Stimulated activated CD4-positive, alpha-beta T cell treated with anti-CD3 and anti-CD28 coated beads, TNF-alpha, amount 100 ng/mL, for 4 hours (primary cell): ENCODE results near the gene NRIP1.

ENCODE experiments used
- DNase-seq, 3 experiments: peaks; one replicate each; pipeline ENCODE4 v3.0.0-alpha.2; 2020; ENCODE audit warnings: low read depth in 3 of 3

Gene NRIP1

DNA sequence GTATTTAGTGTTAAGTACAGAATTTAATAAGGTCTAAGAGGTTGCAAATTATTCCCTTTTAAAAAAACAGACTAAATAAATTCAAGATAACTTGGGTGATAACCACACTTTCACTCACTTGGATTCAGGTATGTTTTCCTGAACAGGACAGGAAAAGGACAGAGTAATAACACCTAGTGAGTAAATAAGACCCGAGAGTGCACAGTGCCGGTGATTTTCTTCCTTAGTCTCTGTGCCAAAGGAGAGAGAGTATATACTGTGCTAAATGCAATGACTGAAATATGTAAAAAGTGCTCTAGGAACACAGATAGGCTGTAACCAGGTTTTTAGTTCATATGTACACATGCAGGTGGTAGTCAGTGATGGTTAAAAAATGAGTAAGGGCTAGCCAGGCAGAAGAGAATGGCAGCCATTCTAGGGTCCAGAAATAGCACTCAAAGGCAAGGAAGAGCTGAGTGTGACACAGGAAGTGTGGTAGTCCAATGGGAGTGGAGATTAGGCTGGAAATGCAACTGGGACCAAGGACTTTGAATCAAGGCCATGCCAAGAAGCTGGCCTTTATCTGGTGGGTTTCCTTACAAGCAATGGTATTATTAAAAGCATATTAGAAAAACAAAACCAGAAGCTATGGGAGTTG lies 58.1 kb downstream of the NRIP1 start:
- DNase-seq, result no peak

DNA sequence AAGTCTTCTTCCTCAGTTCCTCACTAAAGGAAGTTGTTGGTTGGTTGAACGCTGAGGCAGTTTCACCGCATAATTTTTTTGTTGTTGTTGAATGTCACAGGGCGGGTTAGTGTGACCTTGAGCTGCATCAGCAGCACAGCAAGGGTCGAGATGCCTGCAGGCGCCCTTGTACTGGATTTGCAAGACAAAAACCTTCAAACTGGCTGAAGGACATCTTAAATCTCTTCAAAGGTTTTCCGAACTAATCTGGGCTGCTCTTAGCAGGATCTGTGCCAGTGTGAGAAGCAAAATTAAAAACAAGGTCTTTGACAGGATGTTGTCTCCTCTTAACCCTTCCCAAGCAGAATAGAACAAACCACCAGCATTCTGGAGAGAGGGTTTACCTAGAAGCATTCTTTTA lies 59.4 kb downstream of the NRIP1 start:
- no peak for DNase-seq

DNA sequence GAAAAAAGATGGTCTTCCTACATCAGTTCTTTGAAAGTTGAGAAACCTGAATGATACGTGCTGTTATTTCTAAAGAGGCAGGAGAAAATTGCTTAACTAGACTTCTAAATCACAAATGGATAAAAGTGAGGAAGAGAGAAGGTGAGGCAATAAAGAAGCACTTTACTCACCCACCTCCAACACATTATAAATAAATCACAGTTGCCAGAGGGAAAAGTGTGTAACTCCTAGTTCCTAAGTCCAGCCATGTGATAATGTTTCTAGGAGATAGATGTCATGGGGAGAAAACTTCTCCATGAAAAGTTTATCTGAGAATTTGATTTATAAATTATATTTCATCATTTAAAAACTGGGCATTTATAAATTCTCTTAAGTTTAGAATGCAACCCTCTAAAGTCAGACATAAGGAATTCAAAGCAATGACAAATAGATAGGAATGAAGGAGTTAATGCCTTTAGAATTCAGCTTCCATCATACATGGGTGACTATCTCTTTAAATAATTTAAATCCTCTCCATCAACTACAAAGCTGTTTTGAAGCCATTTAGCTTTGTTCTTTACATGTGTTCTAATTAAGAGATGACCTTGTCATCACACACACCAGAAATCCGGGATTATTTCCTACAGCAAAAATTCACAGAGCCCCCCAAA lies 60.0 kb downstream of the NRIP1 start:
- DNase-seq, result no peak

DNA sequence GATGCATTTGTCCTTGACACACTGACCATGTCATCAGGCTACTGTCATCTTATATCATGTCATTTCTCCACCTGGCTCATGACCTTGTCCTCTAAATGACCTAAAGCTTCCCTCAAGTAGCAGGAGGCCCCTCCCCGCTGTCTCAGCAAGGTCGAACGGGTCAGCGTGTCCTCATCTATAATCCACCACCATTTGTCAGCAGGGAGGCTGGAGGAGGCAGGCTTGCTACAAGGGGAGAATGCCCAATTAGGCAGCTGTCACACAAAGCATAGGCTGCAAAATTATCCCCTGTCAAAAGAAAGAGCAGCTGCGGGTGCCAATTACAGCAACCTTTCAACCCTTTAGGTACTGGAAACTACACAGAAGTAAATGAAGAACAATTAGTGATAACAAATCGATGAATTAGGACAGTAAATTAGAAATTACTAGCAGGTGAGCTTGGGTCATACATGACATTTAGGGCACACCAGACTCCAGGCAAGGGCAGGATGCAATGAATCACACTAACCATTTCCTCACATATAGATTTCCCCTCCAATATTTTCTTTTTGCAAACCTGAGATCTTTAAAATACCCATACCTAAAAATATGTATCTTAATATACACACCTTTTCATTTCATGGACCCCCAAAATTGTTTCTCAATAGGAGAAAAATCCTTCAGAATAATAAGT lies 61.2 kb downstream of the NRIP1 start:
- no peak for DNase-seq

DNA sequence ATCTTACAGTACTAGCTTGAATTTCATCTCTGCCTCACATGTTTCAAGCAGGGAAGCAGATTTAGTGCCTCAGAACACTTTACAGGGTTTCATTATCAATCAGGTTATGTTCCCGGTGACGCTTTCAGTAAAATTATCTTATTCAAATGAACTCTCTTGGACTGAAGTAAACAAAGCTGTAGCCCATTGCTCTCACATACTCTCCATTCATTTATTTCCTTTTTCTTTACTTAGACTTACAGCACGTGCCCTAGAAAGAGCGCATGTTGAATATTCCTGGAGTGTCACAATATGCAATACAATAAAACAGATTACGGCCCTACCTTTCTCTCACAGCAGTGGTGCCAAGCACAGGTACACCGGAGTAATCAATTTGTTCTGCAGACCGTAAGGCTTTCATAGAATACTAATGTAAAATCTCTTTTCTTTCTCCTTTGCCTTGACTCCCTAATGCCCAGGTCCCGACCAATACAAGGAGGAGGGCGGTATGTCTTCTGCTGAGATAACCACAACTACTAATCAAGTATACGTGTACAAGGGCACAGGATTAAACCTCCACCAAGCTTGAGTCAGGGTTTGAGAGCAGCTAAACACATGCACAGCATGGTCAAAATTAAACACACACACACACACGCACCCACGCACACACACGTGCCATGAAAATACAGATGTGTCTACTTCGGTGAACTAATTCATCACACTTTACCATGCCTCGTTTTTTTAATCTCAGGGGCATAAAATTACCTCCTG lies 62.8 kb downstream of the NRIP1 start:
- DNase-seq, result no peak

DNA sequence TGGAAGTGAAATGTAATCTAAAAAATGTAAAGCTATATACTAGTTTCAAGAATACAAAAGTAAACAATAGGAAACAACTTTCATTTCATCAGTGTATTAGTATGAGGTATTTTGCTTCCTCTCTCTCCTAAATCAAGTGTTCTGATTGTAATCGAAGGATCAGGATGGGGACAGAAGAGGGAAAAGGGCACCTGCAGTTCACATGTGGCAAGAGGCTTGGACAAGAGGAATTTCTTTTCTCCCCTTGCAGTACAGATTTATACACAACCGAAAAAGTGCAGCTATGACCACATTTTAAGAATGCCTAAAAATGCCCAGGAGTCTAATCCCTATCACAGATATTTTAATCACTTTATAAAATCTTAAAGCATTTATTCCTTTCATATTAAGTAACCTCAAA lies 63.7 kb downstream of the NRIP1 start:
- no peak for DNase-seq

DNA sequence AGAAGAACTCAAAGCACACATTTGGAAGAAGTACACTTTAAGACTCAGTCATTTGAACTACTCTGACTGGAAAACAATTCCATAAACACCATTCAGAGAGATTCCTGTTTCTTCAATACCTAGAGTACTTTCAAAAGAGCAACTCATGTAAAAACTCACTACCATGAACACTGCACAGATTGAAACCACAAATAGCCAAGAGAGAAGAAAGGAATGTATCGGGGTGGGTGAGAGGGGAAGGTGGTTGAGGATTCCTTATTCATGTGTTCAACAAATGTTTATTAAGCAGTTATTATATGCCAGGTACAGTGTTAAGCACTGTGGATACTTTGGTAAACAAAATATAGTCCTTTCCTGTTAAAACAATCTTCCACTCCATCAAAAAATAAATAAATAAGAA lies 64.7 kb downstream of the NRIP1 start:
- DNase-seq, result no peak

DNA sequence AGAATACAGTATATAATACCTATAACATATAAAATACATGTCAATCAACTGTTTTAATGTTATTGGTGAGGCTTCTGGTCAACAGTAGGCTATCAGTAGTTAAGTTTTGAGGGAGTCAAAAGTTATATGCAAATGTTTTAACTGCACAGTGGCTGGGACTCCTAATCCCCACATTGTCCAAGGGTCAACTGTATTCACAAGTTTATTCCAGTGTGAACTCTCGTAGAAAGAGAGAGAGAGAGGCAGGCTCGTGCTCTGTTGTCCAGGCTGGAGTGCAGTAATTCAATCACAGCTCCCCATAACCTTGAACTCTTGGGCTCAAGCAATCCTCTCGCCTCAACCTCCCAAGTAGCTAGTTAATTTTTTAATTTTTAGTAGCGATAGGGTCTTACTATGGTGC lies 66.0 kb downstream of the NRIP1 start:
- no peak for DNase-seq

DNA sequence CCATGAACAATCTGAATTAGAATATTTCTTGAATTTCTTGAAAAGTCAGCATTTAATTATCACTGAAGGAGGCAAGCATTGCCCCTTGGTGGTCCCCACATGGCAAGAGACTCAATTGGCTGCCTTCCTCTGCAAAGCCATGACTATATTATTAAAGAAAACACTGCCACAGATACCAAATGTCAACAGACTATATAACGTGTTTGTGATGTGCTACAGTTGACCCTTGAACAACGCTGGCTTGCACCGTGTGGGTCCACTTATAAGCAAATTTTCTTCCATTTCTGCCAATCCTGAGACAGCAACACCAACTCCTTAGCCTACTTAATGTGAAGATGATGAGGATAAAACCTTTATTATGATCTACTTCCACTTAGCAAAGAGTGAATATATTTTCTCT lies 66.5 kb downstream of the NRIP1 start:
- DNase-seq, result no peak

DNA sequence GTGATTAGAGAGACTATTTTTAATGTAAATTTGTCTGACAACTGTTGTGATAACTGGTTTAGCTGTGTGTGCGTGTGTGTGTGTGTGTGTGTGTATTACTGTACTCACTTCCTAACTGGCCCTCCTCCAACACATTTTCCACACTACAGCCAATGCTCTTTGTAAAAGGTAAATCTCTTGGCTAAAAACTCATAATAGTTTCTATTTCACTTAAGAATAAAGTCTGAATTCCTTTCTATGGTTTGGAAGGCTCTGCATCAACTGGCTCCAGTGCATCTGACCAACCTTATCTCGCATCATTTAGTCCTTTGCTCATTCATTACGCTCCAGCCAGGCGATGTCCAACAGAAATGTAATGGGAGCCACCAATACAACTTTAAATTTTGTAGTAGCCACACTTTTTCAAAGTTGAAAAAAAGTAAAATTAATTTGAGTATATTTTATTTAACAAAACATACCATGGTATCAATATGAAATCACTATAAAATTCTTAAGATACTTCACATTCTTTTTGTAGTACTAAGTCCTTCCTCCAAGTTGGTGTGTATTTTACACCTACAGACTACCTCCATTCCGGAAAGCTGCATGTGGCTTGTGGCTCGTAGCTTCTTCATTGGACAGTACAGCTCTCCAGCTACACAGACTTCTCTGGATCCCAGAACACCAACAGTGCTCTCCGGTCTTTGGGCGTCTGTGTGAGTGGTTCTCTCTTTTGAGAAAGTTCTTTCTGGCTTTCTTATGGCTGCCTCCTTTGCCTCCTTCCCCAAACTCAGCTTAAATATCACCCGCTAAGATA lies 68.9 kb downstream of the NRIP1 start:
- DNase-seq, result no peak

DNA sequence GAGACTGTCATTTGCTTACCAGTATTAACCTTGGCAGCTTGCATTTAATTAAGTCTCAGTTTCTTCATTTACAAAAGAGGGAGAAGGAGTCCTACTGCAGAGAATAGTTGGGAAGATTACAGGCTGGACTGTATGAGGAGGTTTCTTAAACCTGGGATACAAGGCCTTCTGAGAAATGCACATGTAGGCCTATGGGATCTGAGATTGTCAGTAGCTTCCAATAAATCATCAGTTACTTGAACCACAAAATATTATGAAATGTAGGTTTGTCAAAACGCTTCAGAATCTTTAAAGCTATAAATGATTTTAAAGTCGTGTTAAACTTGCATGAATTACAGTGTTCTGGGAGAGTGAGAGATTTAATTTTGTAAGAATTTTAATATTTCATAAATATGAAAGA lies 69.6 kb downstream of the NRIP1 start:
- no peak for DNase-seq

DNA sequence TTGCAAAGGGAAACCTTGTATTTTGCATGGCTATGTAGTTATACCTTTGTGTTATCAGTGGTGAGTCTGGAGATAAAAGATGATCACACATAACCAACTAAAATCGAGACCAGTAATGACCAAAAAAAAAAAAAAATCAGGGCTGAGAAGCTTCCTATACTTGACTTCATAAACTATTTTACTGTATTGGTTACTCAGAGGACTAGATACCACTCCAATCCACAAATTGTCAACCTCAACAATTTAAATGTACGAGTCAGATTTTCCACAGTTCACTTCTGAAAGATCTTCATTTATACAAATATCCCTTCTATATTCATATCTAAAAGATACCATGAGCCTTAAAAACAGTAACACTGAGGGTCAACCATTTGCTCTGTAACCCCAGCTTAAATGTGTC lies 71.7 kb downstream of the NRIP1 start:
- DNase-seq, result no peak

DNA sequence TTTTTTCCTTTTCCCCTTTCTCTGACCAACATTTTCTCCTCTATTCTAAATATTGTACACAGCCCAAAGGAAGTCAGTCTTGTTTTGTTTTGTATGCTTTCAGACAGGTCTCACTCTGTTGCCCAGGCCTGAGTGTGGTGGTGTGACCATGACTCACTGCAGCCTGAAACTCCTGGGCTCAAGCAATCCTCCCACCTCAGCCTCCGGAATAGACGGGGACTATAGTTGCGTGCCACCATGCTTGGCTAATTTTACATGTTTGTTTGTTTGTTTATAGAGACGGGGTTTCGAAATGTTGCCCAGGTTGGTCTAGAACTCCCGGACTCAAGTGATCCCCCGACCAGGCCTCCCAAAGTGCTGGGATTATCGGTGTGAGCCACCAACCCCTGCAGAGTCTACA lies 72.8 kb downstream of the NRIP1 start:
- no peak for DNase-seq

DNA sequence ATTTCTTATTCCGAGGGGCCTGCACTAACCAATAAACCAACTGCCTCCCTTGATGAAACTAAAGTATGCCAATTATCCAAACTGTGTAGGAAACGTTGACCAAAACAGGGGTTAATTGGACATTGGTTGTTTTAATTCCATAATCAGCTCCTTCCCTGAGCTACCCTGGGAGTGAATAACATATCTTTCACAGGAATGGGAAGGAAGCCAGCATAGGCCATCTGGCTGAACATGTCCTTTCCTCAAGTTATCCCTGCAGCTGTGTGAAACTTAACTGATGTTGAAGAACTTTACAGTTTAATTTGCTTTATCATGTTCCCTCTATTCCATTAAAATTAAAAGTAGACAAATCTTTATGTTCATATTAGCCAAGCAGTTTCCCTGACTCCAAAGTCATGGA lies 75.4 kb downstream of the NRIP1 start:
- no peak for DNase-seq

DNA sequence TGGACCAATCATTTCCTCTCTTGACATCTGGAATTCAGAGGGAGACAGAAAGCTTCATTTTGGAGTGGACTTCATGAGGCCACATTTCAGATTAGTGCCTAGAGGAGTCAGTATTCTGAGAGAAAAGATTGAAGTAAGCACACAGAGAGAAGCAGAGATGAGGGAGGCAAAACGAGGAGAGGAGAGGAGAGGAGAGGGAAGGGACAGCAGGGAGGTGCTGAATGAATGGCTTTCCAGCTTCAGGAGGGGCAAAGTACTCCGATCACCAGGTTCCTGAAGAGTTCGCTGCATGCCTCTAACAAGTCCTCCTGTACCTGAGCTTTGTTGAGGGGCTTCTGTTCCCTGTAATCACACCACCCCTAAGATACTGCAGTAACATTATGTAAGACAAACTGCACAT lies 76.0 kb downstream of the NRIP1 start:
- DNase-seq, result no peak

DNA sequence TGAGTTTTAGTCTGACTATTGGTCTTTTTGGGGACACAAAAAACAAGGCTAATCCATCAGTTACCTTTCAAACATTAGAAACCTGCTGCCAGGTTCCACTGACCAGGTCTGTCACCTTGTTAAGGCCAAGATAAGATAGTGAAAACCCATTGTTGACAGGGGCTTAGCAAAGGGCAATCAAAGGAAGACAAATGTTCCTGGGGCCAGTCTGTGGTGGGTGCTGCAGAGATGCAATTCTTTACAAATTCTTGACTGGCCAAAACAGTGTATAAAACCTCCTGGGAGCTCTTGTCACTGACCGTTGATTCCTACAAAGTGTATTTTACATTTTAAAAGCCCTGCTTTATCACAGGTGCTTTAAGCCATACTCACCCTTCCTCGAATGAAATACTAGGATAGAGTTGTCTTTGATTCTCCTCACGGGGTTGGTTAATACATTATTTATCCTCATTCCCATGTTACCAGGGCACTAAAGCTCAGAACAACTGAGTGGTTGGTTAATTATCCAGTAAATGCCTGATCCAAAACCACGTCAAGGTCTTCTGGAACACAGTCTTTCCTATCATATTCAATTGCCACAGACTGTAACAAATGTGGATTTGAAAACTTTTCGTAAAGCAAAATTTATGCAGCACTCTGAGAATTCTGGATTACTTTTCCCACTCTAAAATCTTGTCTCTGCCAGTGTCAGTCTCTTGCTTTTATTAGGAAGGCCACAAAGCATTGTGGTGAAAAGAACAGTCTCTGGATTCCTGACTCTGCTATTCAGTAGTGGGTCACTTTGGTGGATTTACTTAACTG lies 77.2 kb downstream of the NRIP1 start:
- DNase-seq, result no peak

DNA sequence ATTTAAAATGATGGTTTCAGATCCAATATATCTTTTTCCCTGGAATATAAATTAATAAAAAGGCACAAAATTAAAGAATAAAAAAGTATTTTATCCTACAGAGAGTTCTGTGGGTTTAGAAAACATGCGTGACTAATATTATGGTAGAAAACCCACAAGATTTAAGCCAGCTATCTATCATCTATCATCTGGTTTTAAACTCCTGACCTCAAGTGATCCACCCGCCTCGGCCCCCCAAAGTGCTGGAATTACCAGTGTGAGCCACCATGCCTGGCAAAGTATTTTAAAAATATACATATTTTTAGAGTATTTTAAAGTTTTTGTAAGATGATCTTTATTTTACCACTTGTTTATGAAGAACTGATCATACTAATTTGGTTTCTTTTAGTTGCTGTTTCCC lies 79.5 kb downstream of the NRIP1 start:
- DNase-seq, result no peak

DNA sequence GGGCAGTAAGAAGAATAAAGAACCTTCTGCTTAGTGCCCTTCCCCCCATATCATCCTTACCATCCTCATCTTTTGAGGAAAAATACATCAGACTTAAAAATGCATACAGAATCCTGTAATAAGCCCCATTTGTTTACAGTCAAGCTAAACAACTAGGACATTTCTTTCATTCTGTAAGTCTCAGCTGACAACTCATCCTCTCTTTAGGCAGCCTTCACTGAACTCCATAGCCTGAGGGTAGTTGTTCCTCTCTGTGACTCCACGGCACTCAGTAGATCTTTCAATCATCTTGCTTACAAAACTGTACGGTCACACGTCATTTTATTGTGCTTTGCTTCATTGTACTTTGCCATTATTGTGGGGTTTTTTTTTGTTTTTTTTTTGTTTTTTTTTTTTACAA lies 82.5 kb downstream of the NRIP1 start:
- DNase-seq, result no peak

DNA sequence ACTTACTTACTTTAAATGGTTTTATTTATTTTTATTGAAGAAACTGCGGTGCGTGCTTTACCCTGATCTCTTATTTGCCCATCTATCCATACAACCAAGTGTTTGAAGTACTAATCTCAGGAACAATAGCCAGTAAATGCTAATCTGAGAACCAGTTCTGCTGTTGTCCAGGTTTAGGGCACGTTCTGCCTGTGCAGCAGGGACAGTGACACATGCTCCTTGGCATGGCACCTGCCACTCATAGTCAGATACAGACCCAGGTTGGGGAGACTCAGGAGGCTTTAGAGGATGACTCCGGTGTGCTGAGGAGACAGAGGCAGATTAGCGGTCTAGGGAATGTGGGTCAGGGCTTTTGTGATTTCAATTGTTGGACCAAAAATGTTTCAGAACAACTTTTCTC lies 83.6 kb downstream of the NRIP1 start:
- DNase-seq, result no peak

DNA sequence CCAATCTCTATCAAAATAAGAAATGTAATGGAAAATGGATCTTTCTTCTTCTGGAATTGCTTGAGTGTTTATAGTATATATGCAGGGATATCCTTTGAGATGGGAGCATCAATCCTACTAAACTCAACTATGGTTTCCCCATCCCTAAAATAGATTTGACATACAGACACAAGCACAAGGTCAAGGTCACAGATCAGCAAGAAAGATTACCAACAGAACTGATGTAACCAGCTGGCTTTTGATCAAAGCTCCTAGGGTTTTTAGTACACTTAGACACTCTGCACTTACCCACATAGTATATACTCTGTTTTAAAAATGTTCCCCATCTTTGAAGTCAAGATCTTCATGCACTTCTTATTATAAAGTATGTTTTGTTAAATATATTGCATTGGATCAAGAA lies 85.5 kb downstream of the NRIP1 start:
- no peak for DNase-seq

DNA sequence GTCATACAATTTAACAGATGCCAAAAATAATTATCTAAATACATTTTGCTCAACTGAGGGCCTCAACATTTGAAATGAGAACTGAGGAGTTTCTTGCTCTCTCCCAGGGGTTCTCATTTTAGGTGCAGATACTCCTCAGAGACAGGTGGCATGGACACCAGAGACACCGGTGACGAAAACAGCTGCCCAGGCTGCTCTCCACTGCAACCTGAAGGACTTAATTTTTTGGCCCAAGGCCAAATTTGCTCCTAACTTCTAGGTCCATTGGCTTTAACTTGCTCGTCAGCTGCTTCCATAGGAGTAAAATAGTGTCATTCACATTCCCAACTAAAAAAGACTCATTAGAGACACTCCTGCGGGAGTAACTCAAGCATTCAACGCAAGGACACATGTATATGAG lies 87.0 kb downstream of the NRIP1 start:
- no peak for DNase-seq
